Endothelial cell of umbilical vein (primary cell): ENCODE results near the gene VBP1. TPM values are rescaled to one million over a fixed set of nuclear protein-coding genes. Genes with fewer than 3 reads are reported as not detected.
"Not testable (repeated sequence)": the region's sequence is repeated elsewhere in the genome, so short reads cannot be mapped to it uniquely, and the experiment has no call there.

Experiments
- BruUV-seq: library from RNA; stranded (reverse); fragments of 400-500 nt; replicated peaks from 2 replicates; lab custom pipeline; 2021; lab: Mats Ljungman, UMichigan
- CTCF ChIA-PET: fragments of 300-600, 350-600 bp; sonication (Branson Sonifier 250); formaldehyde crosslinking; loops from one replicate; lab custom pipeline; 2021; ENCODE audit warnings: antibody characterized with exemption, inconsistent platforms; lab: Charles Lee
- POLR2A ChIA-PET: fragments of 300-600, 350-600 bp; sonication (Branson Sonifier 250); formaldehyde crosslinking; loops from one replicate; lab custom pipeline; 2021; ENCODE audit warnings: antibody characterized with exemption, inconsistent platforms; lab: Charles Lee
- DNase-seq: peaks from one replicate; pipeline ENCODE4 v3.0.0-alpha.2; 2011; ENCODE audit warnings: low read depth, low spot score
- FAIRE-seq: peaks from 2 replicates; lab custom pipeline; 2011; peaks lifted over from hg19 to GRCh38; lab: Jason Lieb, UNC
- H2AFZ ChIP-seq: 2 replicates; pipeline ENCODE4 v1.6.0; 2012; ENCODE audit warnings: low read depth, low read length, control low read depth, inconsistent platforms
- H3K27ac ChIP-seq: 2 replicates; pipeline ENCODE4 v1.5.1; 2011; ENCODE audit warnings: low read depth, mild to moderate bottlenecking, control low read depth, low read length, moderate library complexity; ENCODE audit not compliant: insufficient read depth
- H3K27me3 ChIP-seq, 2 experiments: 2 replicates each; pipeline versions ENCODE4 v1.6.0 to v1.6.1; 2011; ENCODE audit warnings: low read length in 2 of 2, mixed read lengths in 1 of 2; ENCODE audit not compliant: control insufficient read depth in 2 of 2, insufficient read depth in 2 of 2
- H3K36me3 ChIP-seq, 2 experiments: 2 replicates in 1 of 2; 3 replicates in 1 of 2; pipeline ENCODE4 v1.5.1; 2011; ENCODE audit warnings: low read length in 2 of 2, mild to moderate bottlenecking in 1 of 2, moderate library complexity in 1 of 2; ENCODE audit not compliant: control insufficient read depth in 2 of 2, insufficient read depth in 2 of 2; ENCODE audit errors: extremely low read depth in 1 of 2
- H3K4me1 ChIP-seq: 3 replicates; pipeline ENCODE4 v1.5.1; 2011; ENCODE audit warnings: mild to moderate bottlenecking, low read length; ENCODE audit not compliant: control insufficient read depth, insufficient read depth; ENCODE audit errors: extremely low read depth
- H3K4me2 ChIP-seq: 2 replicates; pipeline ENCODE4 v1.6.1; 2011; ENCODE audit warnings: low read length, control low read depth, mixed read lengths; ENCODE audit not compliant: insufficient read depth
- H3K4me3 ChIP-seq, 3 experiments: fragments of 200-600 bp in 1 of 3; sonication (generic), shearing (Covaris generic) in 1 of 3; replicated peaks in 1 of 3; 2 replicates each; pipeline ENCODE4 v1.5.1; 2011 to 2016; ENCODE audit warnings: control low read depth in 3 of 3, low read length in 3 of 3, mild to moderate bottlenecking in 2 of 3, inconsistent platforms in 1 of 3, low read depth in 1 of 3, moderate library complexity in 1 of 3; ENCODE audit not compliant: insufficient read depth in 1 of 3
- H3K79me2 ChIP-seq: 2 replicates; pipeline ENCODE4 v1.6.0; 2012; ENCODE audit warnings: low read length, inconsistent platforms; ENCODE audit not compliant: control insufficient read depth, insufficient read depth
- H3K9ac ChIP-seq: replicated peaks from 2 replicates; pipeline ENCODE3; 2011; ENCODE audit warnings: low read length, control low read depth; ENCODE audit not compliant: insufficient read depth; ENCODE audit errors: extremely low read depth
- H3K9me1 ChIP-seq: replicated peaks from 3 replicates; pipeline ENCODE4 v1.6.0; 2011; ENCODE audit warnings: mild to moderate bottlenecking, low read length; ENCODE audit not compliant: control insufficient read depth, insufficient read depth; ENCODE audit errors: extremely low read depth
- H3K9me3 ChIP-seq: replicated peaks from 2 replicates; pipeline ENCODE4 v1.5.1; 2012; ENCODE audit warnings: low read length, inconsistent platforms; ENCODE audit not compliant: control insufficient read depth, insufficient read depth
- H4K20me1 ChIP-seq: replicated peaks from 2 replicates; pipeline ENCODE3; 2011; ENCODE audit warnings: mild to moderate bottlenecking, low read length; ENCODE audit not compliant: control insufficient read depth, insufficient read depth; ENCODE audit errors: extremely low read depth
- CTCF ChIP-seq, 2 donors: IDR thresholded peaks; 1 replicate in 1 of 2; 2 replicates in 1 of 2; pipeline ENCODE4 v1.5.1; 2011; ENCODE audit warnings: low read length in 2 of 2, mild to moderate bottlenecking in 2 of 2, moderate library complexity in 2 of 2, control low read depth in 1 of 2, inconsistent platforms in 1 of 2, low read depth in 1 of 2; ENCODE audit not compliant: insufficient read depth in 1 of 2; ENCODE audit errors: extremely low read depth in 1 of 2
- FOS ChIP-seq: IDR thresholded peaks from 2 replicates; pipeline ENCODE4 v1.6.1; 2011; ENCODE audit warnings: mild to moderate bottlenecking, low read length, moderate library complexity, borderline replicate concordance; ENCODE audit not compliant: insufficient read depth
- GATA2 ChIP-seq: IDR thresholded peaks from 2 replicates; pipeline ENCODE4 v1.7.0; 2011; ENCODE audit warnings: low read depth, mild to moderate bottlenecking, moderate library complexity, mixed read lengths, low read length; ENCODE audit not compliant: insufficient read length, insufficient read depth
- JUN ChIP-seq: IDR thresholded peaks from 2 replicates; pipeline ENCODE4 v1.6.1; 2011; ENCODE audit warnings: borderline replicate concordance, low read depth; ENCODE audit not compliant: insufficient read length, insufficient read depth
- MAX ChIP-seq: IDR thresholded peaks from 2 replicates; pipeline ENCODE4 v1.6.1; 2011; ENCODE audit not compliant: insufficient read depth, insufficient read length
- MYC ChIP-seq: IDR thresholded peaks from one replicate; pipeline ENCODE4 v1.6.1; 2011; ENCODE audit warnings: mild to moderate bottlenecking, low read depth, low read length
- POLR2A ChIP-seq: IDR thresholded peaks from 2 replicates; pipeline ENCODE4 v1.6.1; 2012; ENCODE audit warnings: low read depth, mild to moderate bottlenecking, control low read depth, low read length
- POLR2AphosphoS5 ChIP-seq: IDR thresholded peaks from 2 replicates; pipeline ENCODE4 v1.6.1; 2012; ENCODE audit warnings: low read depth, mild to moderate bottlenecking, control low read depth, low read length, moderate library complexity; ENCODE audit not compliant: insufficient read depth
- dilution Hi-C: fragments of 300-500 bp; cut with MboI; formaldehyde crosslinking; loops from one replicate; pipeline ENCODE4 v1.15.0; 2019; ENCODE audit warnings: low sequenced_read_pairs; ENCODE audit not compliant: extremely low pct_ligation_motif_present
- intact Hi-C: fragments of 100-400 bp; cut with micrococcal nuclease; formaldehyde crosslinking; loops from one replicate; pipeline ENCODE4 v1.10.0; 2022
- polyA plus RNA-seq, 4 experiments: library from polyadenylated mRNA; depleted of rRNA in 3 of 4; stranded (reverse) in 3 of 4; unstranded in 1 of 4; fragments of >200 nt; gene quantifications; 2 replicates each; pipeline versions ENCODE4 v1.2.1 to v1.2.3, GENCODE V29; 2011 to 2012; ENCODE audit warnings: missing spikeins in 1 of 4
- total RNA-seq: library from RNA; stranded (reverse); gene quantifications from 2 replicates; pipeline ENCODE4 v1.2.3, GENCODE V29; 2021

VBP1 gene
- total and polyA plus RNA-seq, 2 donors (not counting 3 experiments of a cell fraction or from before 2014, with no cell fraction given), result 17.3 to 51.5 TPM

GRCh38 chrX:155221351-155221750 is 5.1 kb downstream of the VBP1 start:
- H4K20me1 ChIP-seq, result no peaks in the 10 kb centered on the region
- peaks cover 8% of the 10 kb centered on the region for H3K4me1 ChIP-seq
- intact Hi-C loops, result no loop called here
- no TSS peak for BruUV-seq
- FAIRE-seq (no peak), DNase-seq (no peak)
- H3K9me3 ChIP-seq, result no peaks in the 10 kb centered on the region
- H3K9me1 ChIP-seq, result no peaks in the 10 kb centered on the region
- dilution Hi-C loops, result no loop called here
- CTCF ChIA-PET, result no interaction called here
- H3K4me2 ChIP-seq, result no peak overlapping the region
- TF ChIP-seq CTCF (IDR thresholded peaks at IDR 0.05; ENCODE audit: extremely low read depth in 1 of 2, insufficient read depth in 1 of 2, low read depth in 1 of 2, low read length in 2 of 2) (no peak), POLR2AphosphoS5 (no peak), GATA2 (no peak), MYC (no peak), FOS (no peak), JUN (no peak), POLR2A (no peak), MAX (no peak)
- H3K9ac ChIP-seq, result no peak overlapping the region
- no peak overlapping the region for H3K4me3 ChIP-seq
- H3K79me2 ChIP-seq, result peaks cover 34% of the 10 kb centered on the region
- POLR2A ChIA-PET, result no interaction called here
- H3K36me3 ChIP-seq, result no peaks in the 10 kb centered on the region
- no peaks in the 10 kb centered on the region for H3K27me3 ChIP-seq
- no peak overlapping the region for H2AFZ ChIP-seq
- H3K27ac ChIP-seq, result no peak overlapping the region

- DNase-seq, H3K9me3 ChIP-seq, H4K20me1 ChIP-seq, H3K4me1 ChIP-seq, POLR2A ChIA-PET, BruUV-seq, H3K9me1 ChIP-seq, intact Hi-C loops, H3K27me3 ChIP-seq, H2AFZ ChIP-seq, CTCF ChIA-PET, FAIRE-seq, H3K36me3 ChIP-seq, H3K4me2 ChIP-seq, H3K27ac ChIP-seq, H3K4me3 ChIP-seq, H3K9ac ChIP-seq, dilution Hi-C loops: not testable (repeated sequence)
- H3K79me2 ChIP-seq, result peaks cover 14% of the 10 kb centered on the region
These were observed 7.5 kb downstream of the VBP1 start for GRCh38 chrX:155223746-155224145.
